MCF 10A (cell line): ENCODE measurements around the gene FAM180A. TPM values are rescaled to one million over a fixed set of nuclear protein-coding genes. Genes with fewer than 3 reads are reported as not detected.

ENCODE experiments used
- Bru-seq: library from RNA; stranded (reverse); fragments of 400-500 nt; gene quantifications from one replicate; lab custom pipeline; 2021; lab: Mats Ljungman, UMichigan
- BruChase-seq, 2 experiments: library from RNA; stranded (reverse); fragments of 400-500 nt; gene quantifications; one replicate each; lab custom pipeline; 2021; lab: Mats Ljungman, UMichigan
- BruUV-seq: library from RNA; stranded (reverse); fragments of 400-500 nt; replicated peaks from 2 replicates; lab custom pipeline; 2021; lab: Mats Ljungman, UMichigan
- CTCF ChIA-PET: fragments of 300-600 bp; sonication (Branson Sonifier 250); formaldehyde crosslinking; extraction: SDS; loops from one replicate; lab custom pipeline; 2021; ENCODE audit warnings: antibody characterized with exemption, inconsistent platforms; lab: Yijun Ruan, JAX
- POLR2A ChIA-PET: fragments of 300-600, 350-650 bp; sonication (Branson Sonifier 250); formaldehyde crosslinking; extraction: SDS; loops from one replicate; lab custom pipeline; 2020; ENCODE audit warnings: antibody characterized with exemption, inconsistent platforms; lab: Yijun Ruan, JAX
- DNase-seq: peaks from one replicate; pipeline ENCODE4 v3.0.0-alpha.2; 2018; ENCODE audit not compliant: unreplicated experiment
- H3K27ac Mint-ChIP-seq: one replicate; pipeline ENCODE4 v1.8.0; 2022; ENCODE audit warnings: mild to moderate bottlenecking, low read depth, mixed read lengths; ENCODE audit not compliant: unreplicated experiment
- H3K27me3 Mint-ChIP-seq: one replicate; pipeline ENCODE4 v1.8.0; 2022; ENCODE audit warnings: mixed read lengths; ENCODE audit not compliant: insufficient read depth, unreplicated experiment
- H3K36me3 Mint-ChIP-seq: one replicate; pipeline ENCODE4 v1.8.0; 2022; ENCODE audit warnings: mild to moderate bottlenecking, moderate library complexity, mixed read lengths; ENCODE audit not compliant: insufficient read depth, unreplicated experiment
- H3K4me1 Mint-ChIP-seq: one replicate; pipeline ENCODE4 v1.8.0; 2022; ENCODE audit warnings: mixed read lengths; ENCODE audit not compliant: insufficient read depth, unreplicated experiment
- H3K4me3 Mint-ChIP-seq: one replicate; pipeline ENCODE4 v1.8.0; 2022; ENCODE audit warnings: mild to moderate bottlenecking, moderate library complexity, mixed read lengths; ENCODE audit not compliant: unreplicated experiment
- H3K9me3 Mint-ChIP-seq: one replicate; pipeline ENCODE4 v1.8.0; 2022; ENCODE audit warnings: mixed read lengths; ENCODE audit not compliant: unreplicated experiment
- intact Hi-C: fragments of 100-400 bp; cut with micrococcal nuclease; formaldehyde crosslinking; loops from 2 replicates; pipeline ENCODE4 v1.14.1; 2022
- long read RNA-seq: library from polyadenylated mRNA; stranded (forward); transcript quantifications from one replicate; pipeline ENCODE4 v2.0.0, GENCODE V29; 2022
- total RNA-seq: library from RNA; stranded (reverse); gene quantifications from 2 replicates; pipeline ENCODE4 v1.2.3, GENCODE V29; 2022
- TF ChIP-seq, protein P1 (sequence below): fragments of 200-600 bp; IDR thresholded peaks from one replicate; pipeline ENCODE4 v1.8.0; 2022; ENCODE audit warnings: antibody characterized with exemption, mild to moderate bottlenecking; ENCODE audit not compliant: unreplicated experiment

FAM180A gene
- total RNA-seq (0.17 TPM in 1 of 2 replicates, not detected in the other), Bru-seq, nascent RNA (percentile 20 among the genes with signal in this experiment), BruChase-seq, experiment 1, labeled RNA remaining after a 6-hour chase (percentile 18 among the genes with signal in this experiment), BruChase-seq, experiment 2, labeled RNA remaining after a 2-hour chase (percentile 16 among the genes with signal in this experiment)
- long read RNA-seq, result 0 reads

DNA sequence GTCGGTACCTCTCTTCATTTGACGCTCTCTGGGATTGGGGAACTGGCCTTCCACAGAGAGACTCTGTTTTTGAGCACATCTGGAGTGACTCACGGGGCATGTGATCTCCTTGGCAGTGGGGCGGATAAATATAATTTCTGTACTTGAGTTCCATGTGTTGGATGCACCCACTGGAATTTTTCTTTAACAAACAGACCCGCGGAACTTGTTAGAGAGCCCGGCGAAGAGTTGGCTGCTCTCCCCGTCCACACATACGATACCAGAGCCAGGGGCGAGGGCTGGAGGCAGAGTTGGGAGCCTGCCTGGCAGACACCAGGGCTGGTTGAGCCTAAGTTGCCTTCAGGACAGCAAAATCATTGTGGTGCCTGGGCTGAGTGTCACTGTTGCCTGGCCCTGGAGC lies at the start of gene FAM180A:
Gene FAM180A (minus strand): TSS at position 44 of the 400 bp plus-strand sequence. CDS start 233 bp downstream, outside the sequence.
- DNase-seq, result no peak
- TF ChIP-seq, protein P1, sequence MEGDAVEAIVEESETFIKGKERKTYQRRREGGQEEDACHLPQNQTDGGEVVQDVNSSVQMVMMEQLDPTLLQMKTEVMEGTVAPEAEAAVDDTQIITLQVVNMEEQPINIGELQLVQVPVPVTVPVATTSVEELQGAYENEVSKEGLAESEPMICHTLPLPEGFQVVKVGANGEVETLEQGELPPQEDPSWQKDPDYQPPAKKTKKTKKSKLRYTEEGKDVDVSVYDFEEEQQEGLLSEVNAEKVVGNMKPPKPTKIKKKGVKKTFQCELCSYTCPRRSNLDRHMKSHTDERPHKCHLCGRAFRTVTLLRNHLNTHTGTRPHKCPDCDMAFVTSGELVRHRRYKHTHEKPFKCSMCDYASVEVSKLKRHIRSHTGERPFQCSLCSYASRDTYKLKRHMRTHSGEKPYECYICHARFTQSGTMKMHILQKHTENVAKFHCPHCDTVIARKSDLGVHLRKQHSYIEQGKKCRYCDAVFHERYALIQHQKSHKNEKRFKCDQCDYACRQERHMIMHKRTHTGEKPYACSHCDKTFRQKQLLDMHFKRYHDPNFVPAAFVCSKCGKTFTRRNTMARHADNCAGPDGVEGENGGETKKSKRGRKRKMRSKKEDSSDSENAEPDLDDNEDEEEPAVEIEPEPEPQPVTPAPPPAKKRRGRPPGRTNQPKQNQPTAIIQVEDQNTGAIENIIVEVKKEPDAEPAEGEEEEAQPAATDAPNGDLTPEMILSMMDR, result no peak
- H3K4me1 Mint-ChIP-seq, result peaks cover 27% of the 10 kb centered on the region
- H3K4me3 Mint-ChIP-seq, result no peak within 1 kb of the TSS
- H3K27me3 Mint-ChIP-seq, result no peaks in the 10 kb centered on the region
- H3K9me3 Mint-ChIP-seq, result no peaks in the 10 kb centered on the region
- no peak within 1 kb of the TSS for H3K27ac Mint-ChIP-seq
- ChIA-PET POLR2A (no interaction called here), CTCF (interaction anchor here (0.8 kb wide), 1 partner anchor 73 kb away, joined by 4 read pairs; no protein-coding TSS in a partner anchor)
- no TSS peak for BruUV-seq
- H3K36me3 Mint-ChIP-seq, result no peaks in the 10 kb centered on the region
- intact Hi-C loops, result loop anchor here (5.0 kb wide), 1 partner anchor 36 kb away; no protein-coding TSS in a partner anchor

DNA sequence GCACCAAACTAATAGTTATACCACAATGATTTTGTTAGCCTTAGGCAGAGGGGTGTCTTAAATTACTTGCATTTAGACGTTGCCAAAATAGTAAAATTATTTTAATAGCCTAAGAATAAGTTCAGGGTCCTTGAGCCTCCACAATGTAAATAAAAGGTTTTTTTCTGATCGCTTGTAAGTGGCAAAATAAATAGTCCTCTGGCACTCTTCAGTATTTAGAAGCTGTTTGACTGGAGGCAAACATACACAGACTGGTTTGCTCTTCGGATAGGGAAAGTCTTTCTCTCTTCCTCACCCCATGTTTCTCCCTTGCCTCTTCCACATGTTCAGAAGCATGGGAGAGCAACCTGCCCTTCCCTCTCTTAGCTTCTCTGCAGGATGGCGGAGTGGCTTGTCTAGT lies 49.5 kb upstream of the FAM180A start:
- H3K9me3 Mint-ChIP-seq, result no peaks in the 10 kb centered on the region
- ChIA-PET CTCF (interaction anchor here (0.9 to 9.8 kb wide), 16 partner anchors 8 to 609 kb away, joined by 3 to 183 read pairs (median 4); no protein-coding TSS in a partner anchor), POLR2A (interaction anchor here (0.7 to 1.0 kb wide), 2 partner anchors 80 to 1490 kb away, joined by 3 to 5 read pairs; no protein-coding TSS in a partner anchor)
- TF ChIP-seq, protein P1, result no peak
- DNase-seq, result no peak
- intact Hi-C loops, result no loop called here
- no peaks in the 10 kb centered on the region for H3K36me3 Mint-ChIP-seq
- no peaks in the 10 kb centered on the region for H3K27me3 Mint-ChIP-seq
- no peak overlapping the region for H3K27ac Mint-ChIP-seq
- BruUV-seq, result no TSS peak
- peaks cover 18% of the 10 kb centered on the region for H3K4me1 Mint-ChIP-seq
- no peak overlapping the region for H3K4me3 Mint-ChIP-seq

DNA sequence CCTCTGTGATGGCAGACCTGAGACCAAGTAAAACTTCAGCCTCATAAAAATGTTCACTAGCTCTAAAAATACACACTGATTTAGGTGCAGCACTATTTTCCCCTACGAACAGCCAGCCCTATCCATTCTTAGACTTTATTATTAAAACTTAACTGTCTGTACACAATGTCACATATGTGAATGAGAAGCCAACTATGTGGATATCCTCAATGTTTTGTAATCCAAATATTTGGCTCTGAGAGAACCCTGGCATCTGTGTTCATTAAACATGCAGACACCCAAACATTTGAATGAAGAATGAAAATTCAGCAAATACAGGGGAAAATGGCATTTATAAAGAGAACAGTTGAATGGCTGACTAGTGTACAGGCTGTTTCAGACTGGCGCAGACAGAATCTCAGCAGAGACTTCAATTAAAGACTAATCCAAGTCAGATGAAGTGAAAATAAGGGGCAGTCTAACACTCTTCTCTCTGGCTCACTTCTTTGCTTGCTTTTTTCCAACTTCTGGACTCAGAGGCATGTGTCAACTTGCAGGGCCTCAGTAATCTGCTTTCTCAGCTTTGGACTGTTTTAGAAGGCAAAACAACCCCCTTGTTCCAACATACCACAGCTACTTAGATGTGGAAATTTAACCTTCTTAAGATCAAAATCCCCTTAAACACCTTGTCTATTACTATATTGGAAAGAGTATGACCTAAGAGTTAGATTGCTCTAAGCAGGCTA lies 47.4 kb upstream of the FAM180A start:
- H3K4me3 Mint-ChIP-seq, result no peak overlapping the region
- TF ChIP-seq, protein P1, result no peak
- CTCF ChIA-PET, result interaction anchor here (0.8 to 9.8 kb wide), 8 partner anchors 10 to 219 kb away, joined by 3 to 171 read pairs (median 8); no protein-coding TSS in a partner anchor
- intact Hi-C loops, result loop anchor here (2.0 kb wide), 1 partner anchor 521 kb away; no protein-coding TSS in a partner anchor
- H3K27me3 Mint-ChIP-seq, result no peaks in the 10 kb centered on the region
- BruUV-seq, result no TSS peak
- peaks cover 14% of the 10 kb centered on the region for H3K4me1 Mint-ChIP-seq
- H3K36me3 Mint-ChIP-seq, result no peaks in the 10 kb centered on the region
- POLR2A ChIA-PET, result interaction anchor here (0.8 to 1.1 kb wide), 3 partner anchors 8 to 133 kb away, joined by 3 to 4 read pairs (median 3); partner anchors contain the start of gene STMP1
- H3K9me3 Mint-ChIP-seq, result no peaks in the 10 kb centered on the region
- peak overlapping the region; percentile 31 for H3K27ac Mint-ChIP-seq
- DNase-seq, result peak; percentile 6

DNA sequence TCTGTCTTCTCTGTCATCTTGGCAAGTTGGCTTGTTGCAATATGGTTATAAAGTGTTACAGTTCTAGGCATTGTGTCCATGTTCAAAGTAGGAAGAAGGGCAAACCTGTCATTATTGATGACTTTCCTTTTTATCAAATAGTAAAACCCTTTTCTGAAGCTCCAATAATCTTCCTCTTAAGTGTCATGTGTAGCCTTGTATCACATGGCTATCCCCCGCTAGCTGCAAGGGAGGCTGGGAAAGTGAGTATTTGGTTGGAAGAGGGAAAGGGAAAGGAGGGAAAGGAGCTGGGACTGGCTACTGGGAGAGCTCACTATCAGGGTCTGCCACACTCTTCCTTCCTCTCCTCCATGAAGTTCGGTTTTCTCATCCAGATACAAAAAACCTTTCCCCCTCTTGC lies 45.2 kb upstream of the FAM180A start:
- DNase-seq, result no peak
- H3K36me3 Mint-ChIP-seq, result no peaks in the 10 kb centered on the region
- ChIA-PET POLR2A (interaction anchor here (0.8 kb wide), 1 partner anchor 36 kb away, joined by 3 read pairs; no protein-coding TSS in a partner anchor), CTCF (interaction anchor here (0.8 to 9.8 kb wide), 8 partner anchors 83 to 221 kb away, joined by 3 to 171 read pairs (median 8); partner anchors contain the start of gene STMP1)
- no peaks in the 10 kb centered on the region for H3K9me3 Mint-ChIP-seq
- H3K4me3 Mint-ChIP-seq, result no peak overlapping the region
- H3K27me3 Mint-ChIP-seq, result no peaks in the 10 kb centered on the region
- no TSS peak for BruUV-seq
- TF ChIP-seq, protein P1, result no peak
- intact Hi-C loops, result no loop called here
- H3K4me1 Mint-ChIP-seq, result peaks cover 13% of the 10 kb centered on the region
- no peak overlapping the region for H3K27ac Mint-ChIP-seq
